NCI-H82 treated with DMSO at 0.1 percent for 48 hours (cell line): Measurements from ENCODE around the gene KLK1.
"Not testable (repeated sequence)": the region's sequence is repeated elsewhere in the genome, so short reads cannot be mapped to it uniquely, and the experiment has no call there.

Experiments
- DNase-seq: peaks from one replicate; lab custom pipeline; 2025; ENCODE audit not compliant: unreplicated experiment; lab: John Stamatoyannopoulos, UW

KLK1 gene

DNA sequence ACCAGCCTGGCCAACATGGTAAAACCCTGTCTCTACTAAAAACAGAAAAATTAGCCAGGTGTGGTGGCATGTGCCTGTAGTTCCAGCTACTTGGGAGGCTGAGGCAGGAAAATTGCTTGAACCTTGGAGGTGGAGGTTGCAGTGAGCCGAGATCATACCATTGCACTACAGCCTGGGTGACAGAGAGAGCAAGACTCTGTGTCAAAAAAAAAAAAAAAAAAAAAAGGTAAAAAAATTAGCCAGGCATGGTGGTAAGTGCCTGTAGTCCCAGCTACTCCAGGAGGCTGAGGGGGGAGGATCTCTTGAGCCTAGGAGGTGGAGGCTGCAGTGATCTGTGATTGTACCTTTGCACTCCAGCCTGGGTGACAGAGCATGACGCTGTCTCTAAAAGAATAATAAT lies 53.4 kb downstream of the KLK1 start, which contains the start of gene GPR32:
Gene GPR32, plus strand, starts transcription at position 301 of the 400 bp plus-strand sequence. CDS start 137 bp downstream, outside the sequence.
- DNase-seq = not testable (repeated sequence)
